Peyer's patch (tissue), 4 donors: ENCODE measurements around the gene AP5S1.

Experiments used
- POLR2A ChIP-seq, 2 donors: fragments of 450-650 bp; IDR thresholded peaks; one replicate each; pipeline ENCODE4 v1.5.1; 2017; ENCODE audit warnings: antibody characterized with exemption in 2 of 2, mild to moderate bottlenecking in 2 of 2, moderate library complexity in 2 of 2
- TF ChIP-seq, protein P1 (sequence below), 6 experiments: fragments of 450-650 bp in 4 of 6; fragments of 200-600 bp in 2 of 6; sonication (generic) in 1 of 6; IDR thresholded peaks; one replicate each; pipeline ENCODE4 v1.5.1; 2017 to 2019; ENCODE audit warnings: antibody characterized with exemption in 6 of 6, mild to moderate bottlenecking in 3 of 6, moderate library complexity in 1 of 6

DNA sequence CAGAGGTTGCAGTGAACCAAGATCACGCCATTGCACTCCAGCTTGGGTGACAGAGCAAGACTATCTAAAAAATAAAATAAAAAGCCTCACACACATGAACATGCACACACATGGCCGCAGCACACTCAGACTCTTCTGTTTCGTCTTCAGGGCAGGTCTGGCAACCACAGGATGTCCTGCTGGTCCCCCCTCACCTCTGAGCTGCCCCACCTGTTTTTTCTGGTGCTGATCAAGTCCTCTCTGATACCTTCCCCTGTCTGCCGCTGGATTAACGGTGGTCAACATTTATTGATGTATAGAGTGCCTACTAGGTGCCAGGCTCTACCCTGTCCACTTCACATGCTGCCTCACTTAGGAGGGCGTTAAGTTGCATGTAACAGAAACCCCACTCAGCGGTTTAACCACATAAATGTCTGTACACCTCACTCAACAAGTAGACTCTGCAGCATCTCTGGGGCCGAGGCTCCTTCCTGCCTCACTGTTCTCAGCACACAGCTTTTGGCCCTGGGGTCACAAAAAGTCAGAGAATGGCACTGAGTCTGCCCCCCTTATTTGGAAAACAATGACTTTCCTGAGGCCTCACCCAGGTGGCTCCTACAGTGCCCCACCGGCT is 4.5 kb upstream of the AP5S1 start:
- no peak for TF ChIP-seq POLR2A (IDR thresholded peaks at IDR 0.05)
- TF ChIP-seq, protein P1, sequence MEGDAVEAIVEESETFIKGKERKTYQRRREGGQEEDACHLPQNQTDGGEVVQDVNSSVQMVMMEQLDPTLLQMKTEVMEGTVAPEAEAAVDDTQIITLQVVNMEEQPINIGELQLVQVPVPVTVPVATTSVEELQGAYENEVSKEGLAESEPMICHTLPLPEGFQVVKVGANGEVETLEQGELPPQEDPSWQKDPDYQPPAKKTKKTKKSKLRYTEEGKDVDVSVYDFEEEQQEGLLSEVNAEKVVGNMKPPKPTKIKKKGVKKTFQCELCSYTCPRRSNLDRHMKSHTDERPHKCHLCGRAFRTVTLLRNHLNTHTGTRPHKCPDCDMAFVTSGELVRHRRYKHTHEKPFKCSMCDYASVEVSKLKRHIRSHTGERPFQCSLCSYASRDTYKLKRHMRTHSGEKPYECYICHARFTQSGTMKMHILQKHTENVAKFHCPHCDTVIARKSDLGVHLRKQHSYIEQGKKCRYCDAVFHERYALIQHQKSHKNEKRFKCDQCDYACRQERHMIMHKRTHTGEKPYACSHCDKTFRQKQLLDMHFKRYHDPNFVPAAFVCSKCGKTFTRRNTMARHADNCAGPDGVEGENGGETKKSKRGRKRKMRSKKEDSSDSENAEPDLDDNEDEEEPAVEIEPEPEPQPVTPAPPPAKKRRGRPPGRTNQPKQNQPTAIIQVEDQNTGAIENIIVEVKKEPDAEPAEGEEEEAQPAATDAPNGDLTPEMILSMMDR (IDR thresholded peaks at IDR 0.05), result no peak
